OCI-LY1 (cell line): ENCODE data around the gene TSEN2.

Experiments
- H2AFZ ChIP-seq: fragments of 200-600 bp; sonication (generic), shearing (Covaris generic); 2 replicates; pipeline ENCODE4 v1.6.0; 2014; ENCODE audit warnings: antibody characterized with exemption, mild to moderate bottlenecking, low read length
- H3F3A ChIP-seq: fragments of 200-600 bp; sonication (generic), shearing (Covaris generic); 2 replicates; pipeline ENCODE4 v1.6.0; 2014; ENCODE audit warnings: mild to moderate bottlenecking, antibody characterized with exemption, low read length, moderate library complexity; ENCODE audit not compliant: insufficient read depth
- H3K27ac ChIP-seq: fragments of 200-600 bp; sonication (generic); 2 replicates; pipeline ENCODE4 v1.5.1; 2014; ENCODE audit warnings: low read length, mixed run types, mild to moderate bottlenecking, low read depth; ENCODE audit not compliant: poor library complexity, severe bottlenecking
- H3K27me3 ChIP-seq: fragments of 200-600 bp; sonication (generic); 2 replicates; pipeline ENCODE4 v1.6.0; 2014; ENCODE audit warnings: antibody characterized with exemption, mild to moderate bottlenecking, low read length, moderate library complexity; ENCODE audit not compliant: insufficient read depth
- H3K36me3 ChIP-seq: fragments of 200-600 bp; sonication (generic); 2 replicates; pipeline ENCODE4 v1.6.1; 2014; ENCODE audit warnings: mild to moderate bottlenecking, antibody characterized with exemption, low read length, moderate library complexity, mixed read lengths; ENCODE audit not compliant: insufficient read depth
- H3K4me1 ChIP-seq: fragments of 200-600 bp; sonication (generic); 2 replicates; pipeline ENCODE4 v1.5.1; 2014; ENCODE audit warnings: mild to moderate bottlenecking, low read length, moderate library complexity; ENCODE audit not compliant: insufficient read depth, severe bottlenecking
- H3K4me2 ChIP-seq: fragments of 200-600 bp; sonication (generic), shearing (Covaris generic); 2 replicates; pipeline ENCODE4 v1.6.1; 2014; ENCODE audit warnings: low read length
- H3K4me3 ChIP-seq: fragments of 200-600 bp; sonication (generic); 2 replicates; pipeline ENCODE4 v1.5.1; 2014; ENCODE audit warnings: low read length, low read depth, mild to moderate bottlenecking, mixed read lengths; ENCODE audit not compliant: poor library complexity, severe bottlenecking
- H3K79me2 ChIP-seq: fragments of 200-600 bp; shearing (Covaris generic); 2 replicates; pipeline ENCODE4 v1.6.1; 2016; ENCODE audit warnings: mixed run types, low read length, mixed read lengths; ENCODE audit not compliant: insufficient read depth
- H3K9ac ChIP-seq: fragments of 200-600 bp; sonication (generic), shearing (Covaris generic); 2 replicates; pipeline ENCODE4 v1.6.1; 2014; ENCODE audit warnings: mild to moderate bottlenecking, low read length, mixed read lengths
- H3K9me2 ChIP-seq: fragments of 200-600 bp; sonication (generic), shearing (Covaris generic); 2 replicates; pipeline ENCODE4 v1.6.1; 2014; ENCODE audit warnings: low read depth, mild to moderate bottlenecking, low read length, mixed read lengths
- H3K9me3 ChIP-seq: fragments of 200-600 bp; shearing (Covaris generic); 2 replicates; pipeline ENCODE4 v1.6.1; 2014; ENCODE audit warnings: low read length, mixed read lengths
- H4K20me1 ChIP-seq: fragments of 200-600 bp; sonication (generic), shearing (Covaris generic); 2 replicates; pipeline ENCODE4 v1.6.0; 2016; ENCODE audit warnings: mild to moderate bottlenecking, low read length; ENCODE audit not compliant: insufficient read depth
- EZH2 ChIP-seq: fragments of 200-600 bp; sonication (generic), shearing (Covaris generic); IDR thresholded peaks from 2 replicates; pipeline ENCODE4 v1.8.0; 2017; ENCODE audit warnings: borderline replicate concordance, mixed run types, mild to moderate bottlenecking, antibody characterized with exemption, low read length, moderate library complexity, mixed read lengths
- TF ChIP-seq, protein P1 (sequence below): fragments of 200-600 bp; sonication (generic), shearing (Covaris generic); IDR thresholded peaks from 2 replicates; pipeline ENCODE4 v1.5.1; 2017; ENCODE audit warnings: mild to moderate bottlenecking, antibody characterized with exemption, low read length, moderate library complexity, mixed read lengths

The TSEN2 gene

DNA sequence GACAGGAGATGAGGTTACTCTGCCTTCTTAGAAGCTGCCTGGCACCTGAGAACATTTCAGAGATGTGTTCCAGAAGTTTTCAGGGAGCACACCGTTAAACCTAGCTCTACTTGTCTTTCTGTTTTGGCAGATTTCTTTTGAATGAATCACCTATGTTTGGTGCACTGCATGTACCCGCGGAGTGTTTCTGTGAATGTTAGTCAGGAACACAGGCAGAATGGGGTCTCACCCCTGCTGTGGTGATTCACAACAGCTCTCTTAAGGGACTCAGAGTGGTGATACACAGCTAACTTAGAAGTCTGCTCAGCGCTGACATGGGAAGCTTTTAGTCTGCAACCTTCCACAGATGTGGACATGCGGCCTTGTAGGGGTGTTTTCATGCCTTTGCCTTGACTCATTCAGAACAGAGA, 24.0 kb downstream of the TSEN2 start:
- no peaks in the 10 kb centered on the region for H3F3A ChIP-seq
- no peak overlapping the region for H3K27ac ChIP-seq
- H3K9ac ChIP-seq, result no peak overlapping the region
- H3K79me2 ChIP-seq, result no peaks in the 10 kb centered on the region
- TF ChIP-seq EZH2, result no peak
- TF ChIP-seq, protein P1, sequence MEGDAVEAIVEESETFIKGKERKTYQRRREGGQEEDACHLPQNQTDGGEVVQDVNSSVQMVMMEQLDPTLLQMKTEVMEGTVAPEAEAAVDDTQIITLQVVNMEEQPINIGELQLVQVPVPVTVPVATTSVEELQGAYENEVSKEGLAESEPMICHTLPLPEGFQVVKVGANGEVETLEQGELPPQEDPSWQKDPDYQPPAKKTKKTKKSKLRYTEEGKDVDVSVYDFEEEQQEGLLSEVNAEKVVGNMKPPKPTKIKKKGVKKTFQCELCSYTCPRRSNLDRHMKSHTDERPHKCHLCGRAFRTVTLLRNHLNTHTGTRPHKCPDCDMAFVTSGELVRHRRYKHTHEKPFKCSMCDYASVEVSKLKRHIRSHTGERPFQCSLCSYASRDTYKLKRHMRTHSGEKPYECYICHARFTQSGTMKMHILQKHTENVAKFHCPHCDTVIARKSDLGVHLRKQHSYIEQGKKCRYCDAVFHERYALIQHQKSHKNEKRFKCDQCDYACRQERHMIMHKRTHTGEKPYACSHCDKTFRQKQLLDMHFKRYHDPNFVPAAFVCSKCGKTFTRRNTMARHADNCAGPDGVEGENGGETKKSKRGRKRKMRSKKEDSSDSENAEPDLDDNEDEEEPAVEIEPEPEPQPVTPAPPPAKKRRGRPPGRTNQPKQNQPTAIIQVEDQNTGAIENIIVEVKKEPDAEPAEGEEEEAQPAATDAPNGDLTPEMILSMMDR, result no peak
- H4K20me1 ChIP-seq, result no peaks in the 10 kb centered on the region
- H3K4me1 ChIP-seq, result no peaks in the 10 kb centered on the region
- no peaks in the 10 kb centered on the region for H3K9me3 ChIP-seq
- no peaks in the 10 kb centered on the region for H3K9me2 ChIP-seq
- H3K27me3 ChIP-seq, result no peaks in the 10 kb centered on the region
- H2AFZ ChIP-seq, result no peak overlapping the region
- no peak overlapping the region for H3K4me3 ChIP-seq
- peaks cover 27% of the 10 kb centered on the region for H3K36me3 ChIP-seq
- H3K4me2 ChIP-seq, result no peak overlapping the region

DNA sequence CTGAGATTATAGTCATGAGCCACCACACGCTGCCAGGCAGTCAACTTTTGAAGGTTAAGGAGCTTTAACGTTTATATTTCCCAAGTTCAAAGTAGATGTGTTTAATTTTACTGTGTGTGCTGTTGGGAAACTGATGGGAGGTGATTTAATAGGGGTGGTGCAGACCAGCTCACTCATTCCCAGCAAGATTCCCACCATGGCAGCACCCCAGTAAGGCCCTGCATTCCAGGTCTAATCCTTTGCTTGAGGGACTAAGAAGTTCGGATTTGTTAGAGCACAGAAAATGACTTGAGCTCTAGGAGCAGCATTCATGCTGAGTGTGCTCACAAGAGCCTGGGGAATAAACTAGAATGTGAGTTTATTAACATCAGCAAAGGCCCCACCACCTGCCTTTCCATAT, 25.2 kb downstream of the TSEN2 start:
- no peaks in the 10 kb centered on the region for H3K27me3 ChIP-seq
- H3K79me2 ChIP-seq, result no peaks in the 10 kb centered on the region
- peaks cover 15% of the 10 kb centered on the region for H3K36me3 ChIP-seq
- no peak overlapping the region for H3K9ac ChIP-seq
- no peak overlapping the region for H3K4me2 ChIP-seq
- H3K9me3 ChIP-seq, result no peaks in the 10 kb centered on the region
- no peak overlapping the region for H3K4me3 ChIP-seq
- no peaks in the 10 kb centered on the region for H4K20me1 ChIP-seq
- H3F3A ChIP-seq, result no peaks in the 10 kb centered on the region
- no peaks in the 10 kb centered on the region for H3K4me1 ChIP-seq
- no peak overlapping the region for H2AFZ ChIP-seq
- no peak overlapping the region for H3K27ac ChIP-seq
- TF ChIP-seq, protein P1, result no peak
- no peaks in the 10 kb centered on the region for H3K9me2 ChIP-seq

DNA sequence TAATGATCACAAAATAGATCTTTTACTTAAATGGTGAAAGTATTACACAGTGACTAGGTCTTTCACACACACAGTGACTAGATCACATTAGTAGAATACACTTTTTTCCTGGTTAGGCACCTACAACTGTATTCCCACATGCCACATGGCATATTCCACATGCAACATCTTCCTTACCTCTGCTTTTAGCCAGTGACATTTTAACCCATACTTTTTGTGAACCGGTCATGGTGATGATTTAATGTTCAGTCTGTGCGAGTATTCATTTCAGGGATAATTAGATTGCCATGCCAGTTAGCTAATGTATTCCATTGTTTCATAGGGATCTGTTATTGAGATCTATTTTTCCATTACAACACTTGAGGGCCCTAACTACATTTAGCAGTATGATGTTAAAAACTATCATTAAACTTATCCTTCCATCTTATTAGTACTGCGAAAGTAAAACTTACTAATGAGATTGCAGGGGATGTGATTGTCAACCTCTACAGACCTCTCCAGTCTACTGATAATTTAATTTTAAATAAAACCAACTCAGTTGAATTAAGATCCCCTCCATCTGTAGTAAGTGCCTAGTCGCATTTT, 28.3 kb downstream of the TSEN2 start:
- Histone ChIP-seq H3K4me2 (no peak overlapping the region), H3K9ac (no peak overlapping the region), H3K27ac (no peak overlapping the region), H3F3A (no peaks in the 10 kb centered on the region), H3K4me1 (no peaks in the 10 kb centered on the region), H3K27me3 (no peaks in the 10 kb centered on the region), H3K9me2 (no peaks in the 10 kb centered on the region), H3K9me3 (no peaks in the 10 kb centered on the region), H4K20me1 (no peaks in the 10 kb centered on the region), H3K79me2 (no peaks in the 10 kb centered on the region), H3K36me3 (peaks cover 4% of the 10 kb centered on the region; the same call in 1 of the 2 replicates), H2AFZ (no peak overlapping the region), H3K4me3 (no peak overlapping the region)
- no peak for TF ChIP-seq EZH2
- TF ChIP-seq, protein P1, result no peak
